GM19395 (cell line): ENCODE data around the gene LIPN.

Source experiments
- ATAC-seq: cut with Tn5 transposase; IDR thresholded peaks from one replicate; pipeline ENCODE4 v1.9.1; 2021; ENCODE audit warnings: mild to moderate bottlenecking, moderate library complexity; ENCODE audit not compliant: unreplicated experiment

LIPN gene

GRCh38 chr10:88826388-88826787, 66.6 kb downstream of the LIPN start:
- ATAC-seq: no peak

GRCh38 chr10:88827671-88828070, 67.9 kb downstream of the LIPN start:
- ATAC-seq: no peak

- ATAC-seq: no peak
Observed at GRCh38 chr10:88828310-88828709, 68.5 kb downstream of the LIPN start.
